CD1c-positive myeloid dendritic cell (primary cell): Measurements from ENCODE around the gene VPS33B.
"Not testable (repeated sequence)": the region's sequence is repeated elsewhere in the genome, so short reads cannot be mapped to it uniquely, and the experiment has no call there.

Experiments used
- DNase-seq: peaks from one replicate; pipeline ENCODE4 v3.0.0-alpha.2; 2016; ENCODE audit errors: extremely low spot score

The VPS33B gene

GRCh38 chr15:91031796-91032195, 9.4 kb upstream of the VPS33B start:
- no peak for DNase-seq

DNA sequence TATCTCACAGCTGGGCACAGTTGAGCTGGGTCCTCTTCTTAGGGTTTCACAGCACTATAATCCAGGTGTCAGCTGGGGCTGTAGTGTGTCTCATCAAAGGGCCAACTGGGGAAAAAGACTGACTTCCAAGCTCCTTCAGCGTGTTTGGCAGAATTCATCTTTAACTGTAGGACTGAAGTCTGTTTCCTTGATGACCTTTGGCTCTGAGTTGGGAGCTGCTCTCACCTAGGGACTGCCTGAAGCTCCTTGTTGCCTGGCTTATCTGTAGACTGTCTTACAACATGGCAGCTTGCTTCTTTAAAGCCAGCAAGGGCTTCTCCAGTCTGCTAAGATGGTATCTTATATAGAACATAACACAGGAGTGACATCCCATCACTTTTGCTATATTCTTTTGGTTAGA, 5.3 kb upstream of the VPS33B start:
- DNase-seq: no peak

- DNase-seq: no peak
Observed at GRCh38 chr15:91023720-91024119, 1.3 kb upstream of the VPS33B start.

DNA sequence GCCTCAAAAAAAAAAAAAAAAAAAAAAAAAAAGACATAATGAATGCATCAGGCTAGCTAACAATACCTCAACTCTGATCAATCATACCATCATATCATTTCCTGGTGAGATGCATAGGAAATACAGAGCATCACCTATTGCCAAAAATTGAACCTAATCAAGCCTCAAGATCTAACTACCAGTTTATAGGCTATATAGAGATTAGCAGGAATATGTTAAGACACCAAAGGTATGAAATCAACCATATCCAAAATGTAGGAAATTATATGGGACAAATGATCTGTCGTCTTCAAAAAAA, 387 bp upstream of the VPS33B start:
- no peak for DNase-seq

GRCh38 chr15:91021516-91022074, 799 bp downstream of the VPS33B start:
- DNase-seq: no peak

DNA sequence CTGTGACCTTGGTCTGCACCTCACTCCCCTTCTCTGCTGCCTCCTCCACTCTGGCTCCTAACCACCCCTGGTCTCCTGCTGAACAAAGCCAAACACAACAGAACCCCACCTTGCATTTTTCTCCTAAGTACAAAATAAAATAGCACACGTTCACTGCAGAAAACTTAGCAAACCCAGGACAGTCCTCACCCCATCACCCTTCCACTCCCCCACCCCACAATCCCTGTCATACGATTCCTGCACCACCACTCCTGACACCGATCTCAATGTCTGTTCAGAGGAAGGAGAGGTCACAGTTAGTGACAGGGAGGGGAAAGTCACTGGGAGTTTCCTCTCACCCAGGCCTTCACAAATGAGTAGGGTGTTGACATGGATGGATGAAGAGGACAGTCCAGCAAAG, 4.2 kb downstream of the VPS33B start:
- no peak for DNase-seq

DNA sequence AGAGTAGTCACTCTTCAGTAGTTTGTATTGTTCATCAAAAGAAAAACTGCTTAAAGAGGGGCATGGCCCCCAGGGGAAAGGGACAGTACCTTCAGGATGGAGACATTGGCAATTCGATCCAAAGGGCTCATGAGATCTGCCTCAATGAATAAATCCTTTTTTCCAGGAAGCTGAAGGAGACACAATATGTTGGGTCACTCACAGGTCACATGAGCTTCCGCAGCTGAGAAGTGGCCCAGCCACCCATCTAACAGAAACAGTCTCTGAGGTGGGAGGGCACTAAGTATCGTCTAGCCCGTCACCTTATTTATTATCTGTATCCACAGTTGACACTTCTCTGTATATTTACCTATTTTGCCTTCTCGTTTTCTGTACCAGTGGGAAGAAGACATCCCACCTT, 4.7 kb downstream of the VPS33B start:
- no peak for DNase-seq

DNA sequence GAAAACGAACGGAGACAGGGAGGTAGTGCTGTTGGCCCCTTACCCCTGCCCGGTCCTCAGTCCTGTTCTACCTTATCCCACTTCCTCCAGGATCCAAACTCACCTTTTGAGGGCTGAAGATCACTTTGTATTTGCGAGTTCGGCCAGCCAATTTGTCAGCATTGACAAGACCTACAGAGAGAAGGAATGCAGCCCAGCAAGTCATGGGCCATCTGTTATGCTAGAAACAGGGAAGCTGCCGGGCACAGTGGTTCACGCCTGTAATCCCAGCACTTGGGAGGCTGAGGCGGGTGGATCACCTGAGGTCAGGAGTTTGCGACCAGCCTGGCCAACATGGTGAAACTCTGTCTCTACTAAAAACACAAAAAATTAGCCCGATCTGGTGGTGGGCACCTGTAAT, 8.7 kb downstream of the VPS33B start:
- DNase-seq: not testable (repeated sequence)

DNA sequence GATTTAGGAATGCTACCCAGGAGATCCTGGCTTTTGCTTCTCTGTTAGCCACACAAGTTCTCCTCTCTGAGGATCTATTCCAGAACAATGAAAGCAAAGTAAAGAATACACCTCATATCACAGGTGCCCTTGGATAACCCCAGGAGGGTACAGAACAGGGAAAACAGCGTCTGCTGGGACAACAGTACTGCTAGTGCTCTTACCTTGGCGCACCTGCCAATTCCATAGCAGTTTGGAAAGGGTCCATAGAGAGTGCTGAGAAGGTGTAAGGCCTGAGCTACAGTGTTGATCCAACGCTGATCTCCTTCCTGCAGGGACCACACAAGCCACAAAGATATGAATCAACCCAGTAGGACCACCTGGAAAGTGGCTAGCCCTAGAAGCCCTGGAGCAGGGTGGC, 15.1 kb downstream of the VPS33B start:
- DNase-seq: no peak

GRCh38 chr15:91001209-91001608, 21.2 kb downstream of the VPS33B start:
- no peak for DNase-seq

GRCh38 chr15:90998737-90999136, 23.7 kb downstream of the VPS33B start:
- no peak for DNase-seq

GRCh38 chr15:90994417-90995311, 27.7 kb downstream of the VPS33B start, which contains the start of gene PRC1:
Gene PRC1 (minus strand): TSS chr15:90994535. CDS start chr15:90994417, 118 bp downstream.
- DNase-seq: peak; percentile 99

- DNase-seq: no peak
Observed at GRCh38 chr15:90994059-90994416, 28.4 kb downstream of the VPS33B start.

DNA sequence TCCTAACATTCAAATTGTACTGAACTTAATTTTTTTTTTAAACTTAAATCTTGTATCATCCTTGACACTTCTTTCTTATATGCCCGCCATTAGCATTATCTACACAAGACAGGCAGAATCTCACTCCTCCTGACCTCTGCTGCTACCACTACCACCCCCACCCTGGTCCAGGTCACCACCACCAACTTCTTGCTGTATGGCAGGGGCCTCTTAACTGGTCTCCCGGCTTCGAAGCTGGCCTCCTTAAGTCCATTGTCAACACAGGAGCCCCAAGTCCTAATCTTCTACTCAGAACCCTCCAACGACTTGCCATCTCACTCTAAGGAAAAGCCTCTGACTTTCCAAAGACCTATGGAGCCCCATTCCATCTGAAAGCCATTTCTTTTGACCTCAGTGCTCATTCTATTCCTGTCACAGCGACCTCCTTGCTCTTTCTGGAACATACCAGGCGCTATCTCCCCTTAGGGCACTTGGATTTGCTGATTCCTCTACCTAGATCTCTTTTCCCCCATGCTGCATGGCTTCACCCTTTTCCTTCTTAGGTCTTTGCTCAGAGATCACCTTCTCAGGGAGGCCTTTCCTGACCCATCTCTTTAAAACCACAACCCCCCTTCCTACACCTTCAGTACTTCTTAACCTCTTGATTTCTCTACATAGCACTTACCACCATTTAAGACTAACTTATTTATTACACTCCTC, 30.7 kb downstream of the VPS33B start:
- DNase-seq: no peak

DNA sequence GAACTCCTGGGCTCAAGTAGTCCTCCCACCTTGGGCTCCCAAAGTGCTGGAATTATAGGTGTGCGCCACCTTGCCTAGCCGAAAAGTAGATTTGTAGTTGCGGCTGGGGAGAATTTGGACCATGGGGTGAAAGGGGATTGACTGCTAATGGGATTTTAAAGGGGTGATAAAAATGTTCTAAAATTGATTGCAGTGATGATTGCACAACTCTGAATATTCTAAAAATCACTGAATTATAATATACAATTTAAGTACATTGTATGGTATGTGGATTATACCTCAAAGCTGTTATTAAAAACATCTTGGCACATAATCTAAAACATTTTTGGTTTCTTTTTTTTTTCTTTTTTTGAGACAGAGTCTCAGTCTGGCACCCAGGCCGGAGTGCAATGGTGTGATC, 31.9 kb downstream of the VPS33B start:
- no peak for DNase-seq

- peak; percentile 45 for DNase-seq
Observed at GRCh38 chr15:90989040-90989768, 33.2 kb downstream of the VPS33B start.

- no peak for DNase-seq
Observed at GRCh38 chr15:90988296-90988695, 34.1 kb downstream of the VPS33B start.

DNA sequence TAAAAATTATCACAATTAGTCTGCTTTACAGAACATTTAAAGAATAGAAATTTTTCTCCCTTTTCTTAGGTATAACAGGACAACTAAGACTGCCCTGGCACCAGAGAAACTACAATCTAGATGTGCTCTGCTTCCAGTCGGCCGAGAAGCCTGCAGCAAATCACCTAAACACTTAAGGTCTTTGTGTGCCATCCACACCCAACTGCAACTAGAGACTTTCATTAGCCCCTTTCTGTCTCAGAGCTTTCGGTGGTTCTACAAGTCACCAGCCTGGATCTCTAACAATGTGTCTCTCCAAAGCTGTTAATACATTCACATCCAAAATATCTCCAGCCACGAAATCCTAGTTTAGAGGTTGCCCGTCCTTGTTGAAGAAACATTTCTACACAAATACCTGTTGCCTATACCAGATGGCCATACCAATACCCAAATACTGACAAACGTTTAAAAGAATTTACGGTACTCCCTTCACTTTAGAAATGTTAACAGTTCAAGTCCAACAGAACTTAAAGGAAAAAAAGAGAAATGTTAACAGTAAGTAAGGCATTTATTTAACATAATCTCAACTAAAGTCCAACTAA, 34.7 kb downstream of the VPS33B start:
- no peak for DNase-seq

DNA sequence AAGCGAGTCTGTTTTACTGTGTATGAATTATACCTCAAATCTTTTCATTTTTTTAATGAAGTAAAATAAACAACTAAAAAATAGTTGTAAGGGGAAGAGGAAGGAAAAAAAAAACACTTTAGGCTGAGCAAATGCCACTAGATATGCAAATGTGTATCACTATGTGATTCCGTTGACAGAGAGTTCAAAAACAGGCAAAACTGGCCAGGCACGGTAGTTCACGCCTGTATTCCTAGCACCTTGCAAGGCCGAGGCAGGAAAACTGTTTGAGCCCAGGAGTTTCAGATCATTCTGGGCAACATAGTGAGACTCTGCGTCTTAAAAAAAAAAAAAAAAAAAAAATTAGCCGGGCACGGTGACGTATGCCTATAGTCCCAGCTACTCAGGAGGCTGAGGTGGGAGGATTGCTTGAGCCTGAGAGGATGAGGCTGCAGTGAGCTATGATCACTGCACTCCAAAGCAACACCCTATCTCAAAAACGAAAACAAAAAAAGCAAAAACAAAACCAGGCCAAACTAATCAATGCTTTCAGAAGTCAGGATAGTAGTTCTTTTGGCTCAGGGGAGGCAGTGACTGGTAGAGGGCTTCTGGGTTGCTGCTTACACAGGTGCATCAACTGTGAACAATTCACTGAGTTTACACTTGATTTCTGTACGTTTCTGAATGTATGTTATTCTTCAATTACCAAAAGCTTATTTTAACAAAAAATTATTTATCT, 35.4 kb downstream of the VPS33B start:
- DNase-seq: no peak

- peak; percentile 61 for DNase-seq
Observed at GRCh38 chr15:90982135-90982534, 40.3 kb downstream of the VPS33B start.

GRCh38 chr15:90981681-90982080, 40.7 kb downstream of the VPS33B start:
- DNase-seq: peak; percentile 28
